WI38 (cell line): ENCODE measurements around the gene H6PD.

Source experiments
- H3K4me3 ChIP-seq: 2 replicates; pipeline ENCODE4 v1.5.1; 2011; ENCODE audit warnings: low read depth, mild to moderate bottlenecking, control low read depth, low read length
- CTCF ChIP-seq: IDR thresholded peaks from 2 replicates; pipeline ENCODE4 v1.5.1; 2012; ENCODE audit warnings: low read depth, mild to moderate bottlenecking, control low read depth, low read length

The H6PD gene

GRCh38 chr1:9225411-9225785, 9.2 kb upstream of the H6PD start:
- no peak for TF ChIP-seq CTCF
- no peak overlapping the region for H3K4me3 ChIP-seq

GRCh38 chr1:9228609-9229008, 6.0 kb upstream of the H6PD start:
- H3K4me3 ChIP-seq: no peak overlapping the region
- TF ChIP-seq CTCF: no peak

- no peak for TF ChIP-seq CTCF
- H3K4me3 ChIP-seq: no peak overlapping the region
Measured at GRCh38 chr1:9229549-9229948, 5.0 kb upstream of the H6PD start.

- H3K4me3 ChIP-seq: no peak overlapping the region
- TF ChIP-seq CTCF: no peak
Measured at GRCh38 chr1:9230869-9231533, 3.6 kb upstream of the H6PD start.

GRCh38 chr1:9231648-9232332, 2.8 kb upstream of the H6PD start:
- no peak for TF ChIP-seq CTCF
- H3K4me3 ChIP-seq: no peak overlapping the region

GRCh38 chr1:9233241-9233941, 1.2 kb upstream of the H6PD start:
- TF ChIP-seq CTCF: no peak
- H3K4me3 ChIP-seq: no peak overlapping the region

GRCh38 chr1:9233942-9234222, 692 bp upstream of the H6PD start:
- TF ChIP-seq CTCF: no peak
- peak overlapping the region; percentile 57; the same call in 1 of the 2 replicates for H3K4me3 ChIP-seq
